Neural cell (in vitro differentiated cells): Measurements from ENCODE around the gene DMKN. TPM values are rescaled to one million over a fixed set of nuclear protein-coding genes. Genes with fewer than 3 reads are reported as not detected.

Source experiments
- polyA plus RNA-seq: library from polyadenylated mRNA; depleted of rRNA; stranded (reverse); fragments of >200 nt; gene quantifications from 2 replicates; pipeline ENCODE4 v1.2.3, GENCODE V29; 2014

Gene DMKN
- polyA plus RNA-seq, 1 donor from 2014 or later = not detected

Other genes starting within 250 kb of the DMKN start
- gene USF2, start 244.7 kb downstream of the DMKN start, polyA plus RNA-seq = 104 and 107 TPM in 2 replicates
- gene HAMP, start 231.1 kb downstream of the DMKN start, polyA plus RNA-seq = not detected in 2 replicates
- gene MAG, start 221.5 kb downstream of the DMKN start, polyA plus RNA-seq = not detected in 2 replicates
- gene CD22, start 184.5 kb downstream of the DMKN start, polyA plus RNA-seq = not detected in 2 replicates
- not detected in 2 replicates for gene FFAR1, start 165.7 kb downstream of the DMKN start, polyA plus RNA-seq
- not detected in 2 replicates for gene FFAR3, start 155.2 kb downstream of the DMKN start, polyA plus RNA-seq
- gene GPR42, start 142.6 kb downstream of the DMKN start, polyA plus RNA-seq = not detected in 2 replicates
- gene FFAR2, start 65.4 kb downstream of the DMKN start, polyA plus RNA-seq = not detected in 2 replicates
- gene KRTDAP, start 23.2 kb downstream of the DMKN start, polyA plus RNA-seq = not detected in 2 replicates
- gene SBSN, start 14.7 kb upstream of the DMKN start, polyA plus RNA-seq = not detected in 2 replicates
- not detected in 2 replicates for gene GAPDHS, start 19.8 kb upstream of the DMKN start, polyA plus RNA-seq
- gene TMEM147, start 32.0 kb upstream of the DMKN start, polyA plus RNA-seq = 106 and 108 TPM in 2 replicates
- gene ATP4A, start 50.0 kb upstream of the DMKN start, polyA plus RNA-seq = 0.34 TPM in 1 of 2 replicates, not detected in the other
- not detected in 2 replicates for gene PMIS2, start 72.5 kb upstream of the DMKN start, polyA plus RNA-seq
- gene HAUS5, start 99.1 kb upstream of the DMKN start, polyA plus RNA-seq = 13.1 and 14.4 TPM in 2 replicates
- 58.5 and 73.5 TPM in 2 replicates for gene RBM42, start 115.4 kb upstream of the DMKN start, polyA plus RNA-seq
- 0.58 TPM in 1 of 2 replicates, not detected in the other for gene ETV2, start 128.1 kb upstream of the DMKN start, polyA plus RNA-seq
- 860 and 1,013 TPM in 2 replicates for gene COX6B1, start 134.7 kb upstream of the DMKN start, polyA plus RNA-seq
- gene UPK1A, start 152.9 kb upstream of the DMKN start, polyA plus RNA-seq = 0.26 TPM in 1 of 2 replicates, not detected in the other
- gene ZBTB32, start 190.9 kb upstream of the DMKN start, polyA plus RNA-seq = not detected in 2 replicates
- gene KMT2B, start 204.4 kb upstream of the DMKN start, polyA plus RNA-seq = 9.0 and 15.8 TPM in 2 replicates
- 4.6 and 7.2 TPM in 2 replicates for gene IGFLR1, start 228.8 kb upstream of the DMKN start, polyA plus RNA-seq
- gene U2AF1L4, start 231.8 kb upstream of the DMKN start, polyA plus RNA-seq = 54.7 and 57.0 TPM in 2 replicates
- 46.2 and 46.7 TPM in 2 replicates for gene PSENEN, start 232.0 kb upstream of the DMKN start, polyA plus RNA-seq
- 25.7 and 37.2 TPM in 2 replicates for gene LIN37, start 234.9 kb upstream of the DMKN start, polyA plus RNA-seq
- not detected in 2 replicates for gene HSPB6, start 243.4 kb upstream of the DMKN start, polyA plus RNA-seq
- 1.2 and 1.5 TPM in 2 replicates for gene PROSER3, start 244.5 kb upstream of the DMKN start, polyA plus RNA-seq